T-cell (primary cell): ENCODE results near the gene MED26. TPM values are rescaled to one million over a fixed set of nuclear protein-coding genes. Genes with fewer than 3 reads are reported as not detected.

Experiments
- ATAC-seq, 4 experiments: fragments of 200-7000 bp in 3 of 4; fragments of 150-1000 bp in 1 of 4; cut with Tn5 transposase; replicated peaks in 1 of 4; 1 replicate in 3 of 4; 2 replicates in 1 of 4; pipeline ENCODE4 v1.10.0; 2021; ENCODE audit warnings: moderate library complexity in 3 of 4, mild to moderate bottlenecking in 2 of 4, moderate number of reproducible peaks in 1 of 4
- CTCF ChIA-PET, 2 donors: fragments of 300-600 bp; sonication (Branson Sonifier 250); formaldehyde crosslinking; loops; one replicate each; lab custom pipeline; 2022; ENCODE audit warnings: antibody characterized with exemption in 2 of 2; lab: Charles Lee
- POLR2A ChIA-PET, 2 donors: fragments of 300-600 bp; sonication (Branson Sonifier 250); formaldehyde crosslinking; loops; one replicate each; lab custom pipeline; 2022; ENCODE audit warnings: antibody characterized with exemption in 2 of 2; lab: Charles Lee
- DNase-seq, 35 experiments: peaks; one replicate each; pipeline versions ENCODE4 v3.0.0 to v3.0.0-alpha.2; 2013 to 2023
- H3K27ac ChIP-seq: one replicate; pipeline ENCODE4 v1.5.1; 2013; ENCODE audit warnings: low read length
- H3K27me3 ChIP-seq, 2 experiments: replicated peaks in 1 of 2; 1 replicate in 1 of 2; 2 replicates in 1 of 2; pipeline versions ENCODE4 v1.6.1 to v1.7.0; 2013; ENCODE audit warnings: low read length in 1 of 2, mixed read lengths in 1 of 2; ENCODE audit not compliant: control insufficient read depth in 2 of 2, insufficient read depth in 2 of 2; ENCODE audit errors: extremely low read depth in 1 of 2
- H3K36me3 ChIP-seq, 2 donors: 1 replicate in 1 of 2; 2 replicates in 1 of 2; pipeline versions ENCODE4 v1.6.1 to v1.7.0; 2013; ENCODE audit warnings: low read length in 1 of 2; ENCODE audit not compliant: control insufficient read depth in 2 of 2, insufficient read depth in 1 of 2; ENCODE audit errors: extremely low read depth in 1 of 2
- H3K4me1 ChIP-seq, 2 experiments: 1 replicate in 1 of 2; 2 replicates in 1 of 2; pipeline versions ENCODE4 v1.6.1 to v1.7.0; 2013; ENCODE audit warnings: low read length in 2 of 2, mixed read lengths in 1 of 2; ENCODE audit not compliant: insufficient read depth in 2 of 2, control insufficient read depth in 1 of 2; ENCODE audit errors: extremely low read depth in 1 of 2
- H3K4me3 ChIP-seq, 2 donors: 1 replicate in 1 of 2; 2 replicates in 1 of 2; pipeline versions ENCODE4 v1.5.1 to v1.7.0; 2013; ENCODE audit warnings: mild to moderate bottlenecking in 2 of 2, low read length in 1 of 2, moderate library complexity in 1 of 2; ENCODE audit not compliant: control insufficient read depth in 1 of 2; ENCODE audit errors: extremely low read depth in 1 of 2
- H3K9me3 ChIP-seq: 2 replicates; pipeline ENCODE4 v1.7.0; 2013
- H3K27ac Mint-ChIP-seq, 2 donors: one replicate each; pipeline ENCODE4 v1.8.0; 2020 to 2021; ENCODE audit warnings: mild to moderate bottlenecking in 2 of 2, mixed read lengths in 2 of 2
- H3K27me3 Mint-ChIP-seq, 2 donors: one replicate each; pipeline ENCODE4 v1.8.0; 2021 to 2022; ENCODE audit warnings: mixed read lengths in 2 of 2
- H3K36me3 Mint-ChIP-seq: one replicate; pipeline ENCODE4 v1.8.0; 2021; ENCODE audit warnings: mixed read lengths
- H3K4me1 Mint-ChIP-seq, 3 donors: one replicate each; pipeline ENCODE4 v1.8.0; 2020 to 2022; ENCODE audit warnings: mixed read lengths in 3 of 3, mild to moderate bottlenecking in 1 of 3
- H3K4me3 Mint-ChIP-seq, 3 donors: one replicate each; pipeline ENCODE4 v1.8.0; 2020 to 2022; ENCODE audit warnings: mild to moderate bottlenecking in 3 of 3, mixed read lengths in 3 of 3, moderate library complexity in 3 of 3
- H3K9me3 Mint-ChIP-seq, 3 donors: one replicate each; pipeline ENCODE4 v1.8.0; 2020 to 2022; ENCODE audit warnings: mixed read lengths in 3 of 3
- WGBS: methylation state at CpG from one replicate; pipeline ENCODE4 v1.1.5; 2013; ENCODE audit warnings: missing lambda C conversion rate; ENCODE audit not compliant: insufficient coverage; 5-methylcytosine and 5-hydroxymethylcytosine counted together
- total RNA-seq, 35 experiments: library from RNA in 6 of 35; stranded (reverse) in 6 of 35; fragments of 120-200 nt in 1 of 35; gene quantifications; one replicate each; pipeline versions ENCODE4 v1.2.1 to v1.2.4 and lab custom pipeline; 2013 to 2026

Gene MED26
- total RNA-seq, 5 donors from 2014 or later (not counting 1 experiment from before 2014, with no cell fraction given): 14.7 to 42.0 (median 21.1) TPM

GRCh38 chr19:16604615-16605014 lies 23.4 kb downstream of the MED26 start:
- H3K4me1 Mint-ChIP-seq: peaks cover 32 to 57% (median 51%) of the 10 kb centered on the region in 3 donors
- Histone ChIP-seq H3K9me3 (no peaks in the 10 kb centered on the region), H3K27me3 (no peaks in the 10 kb centered on the region), H3K36me3 (peaks cover 0 to 6% of the 10 kb centered on the region in 2 donors), H3K4me1 (peaks cover 0 to 29% of the 10 kb centered on the region in 2 experiments), H3K27ac (no peak overlapping the region), H3K4me3 (no peak overlapping the region)
- H3K9me3 Mint-ChIP-seq: no peaks in the 10 kb centered on the region
- H3K27me3 Mint-ChIP-seq: no peaks in the 10 kb centered on the region
- no CpG with 5 or more reads among the region's 6 CpGs for WGBS
- DNase-seq: no peak
- CTCF ChIA-PET: no interaction called here
- ATAC-seq: no peak
- H3K4me3 Mint-ChIP-seq: no peak overlapping the region
- H3K27ac Mint-ChIP-seq: no peak overlapping the region
- POLR2A ChIA-PET: no interaction called here
- no peaks in the 10 kb centered on the region for H3K36me3 Mint-ChIP-seq

GRCh38 chr19:16603090-16603489 lies 24.9 kb downstream of the MED26 start:
- Histone ChIP-seq H3K4me3 (no peak overlapping the region), H3K27me3 (no peaks in the 10 kb centered on the region), H3K27ac (no peak overlapping the region), H3K9me3 (no peaks in the 10 kb centered on the region), H3K36me3 (peaks cover 0 to 6% of the 10 kb centered on the region in 2 donors), H3K4me1 (peaks cover 0 to 34% of the 10 kb centered on the region in 2 experiments)
- Mint-ChIP-seq H3K36me3 (no peaks in the 10 kb centered on the region), H3K4me1 (peaks cover 28 to 55% (median 53%) of the 10 kb centered on the region in 3 donors), H3K4me3 (no peak overlapping the region), H3K9me3 (no peaks in the 10 kb centered on the region), H3K27ac (no peak overlapping the region), H3K27me3 (no peaks in the 10 kb centered on the region)
- ChIA-PET POLR2A (no interaction called here), CTCF (no interaction called here)
- DNase-seq (no peak), ATAC-seq (no peak)
- WGBS: 100% methylated on average over 2 of the region's 3 CpGs

GRCh38 chr19:16601378-16602052 lies 26.5 kb downstream of the MED26 start:
- 97% methylated on average over 16 of the region's 20 CpGs for WGBS
- DNase-seq (no peak), ATAC-seq (no peak)
- H3K27me3 Mint-ChIP-seq: no peaks in the 10 kb centered on the region
- no peaks in the 10 kb centered on the region for H3K9me3 Mint-ChIP-seq
- Histone ChIP-seq H3K4me3 (no peak overlapping the region), H3K27ac (no peak overlapping the region), H3K27me3 (no peaks in the 10 kb centered on the region), H3K36me3 (peaks cover 0 to 3% of the 10 kb centered on the region in 2 donors), H3K4me1 (peaks cover 0 to 41% of the 10 kb centered on the region in 2 experiments), H3K9me3 (no peaks in the 10 kb centered on the region)
- ChIA-PET CTCF (interaction anchor here (0.6 to 1.0 kb wide), 2 partner anchors 14 to 44 kb away, joined by 4 to 8 read pairs; no protein-coding TSS in a partner anchor), POLR2A (interaction anchor here (0.7 kb wide), 2 partner anchors 15 to 23 kb away, joined by 5 to 7 read pairs; no protein-coding TSS in a partner anchor)
- no peak overlapping the region for H3K4me3 Mint-ChIP-seq
- peaks cover 36 to 58% (median 56%) of the 10 kb centered on the region in 3 donors for H3K4me1 Mint-ChIP-seq
- H3K27ac Mint-ChIP-seq: no peak overlapping the region
- no peaks in the 10 kb centered on the region for H3K36me3 Mint-ChIP-seq

- Histone ChIP-seq H3K4me1 (peaks cover 0 to 47% of the 10 kb centered on the region in 2 experiments), H3K27me3 (no peaks in the 10 kb centered on the region), H3K4me3 (no peak overlapping the region), H3K27ac (no peak overlapping the region), H3K9me3 (no peaks in the 10 kb centered on the region), H3K36me3 (peaks cover 0 to 2% of the 10 kb centered on the region in 2 donors)
- H3K27ac Mint-ChIP-seq: no peak overlapping the region
- H3K9me3 Mint-ChIP-seq: no peaks in the 10 kb centered on the region
- no peaks in the 10 kb centered on the region for H3K36me3 Mint-ChIP-seq
- CTCF ChIA-PET: interaction anchor here in 1 of 2 donors (1.0 kb wide), 1 partner anchor 13 kb away, joined by 4 read pairs; no protein-coding TSS in a partner anchor
- POLR2A ChIA-PET: interaction anchor here (0.7 kb wide), 2 partner anchors 16 to 23 kb away, joined by 5 to 7 read pairs; no protein-coding TSS in a partner anchor
- DNase-seq (no peak), ATAC-seq (no peak)
- WGBS: 96% methylated on average over 3 of the region's 5 CpGs
- H3K4me3 Mint-ChIP-seq: no peak overlapping the region
- peaks cover 43 to 62% (median 61%) of the 10 kb centered on the region in 3 donors for H3K4me1 Mint-ChIP-seq
- H3K27me3 Mint-ChIP-seq: no peaks in the 10 kb centered on the region
Observed at GRCh38 chr19:16600824-16601223, 27.2 kb downstream of the MED26 start.

- H3K27ac Mint-ChIP-seq: no peak overlapping the region
- DNase-seq (no peak), ATAC-seq (no peak)
- H3K4me1 ChIP-seq: peaks cover 8 to 51% of the 10 kb centered on the region in 2 experiments
- H3K27me3 ChIP-seq: no peaks in the 10 kb centered on the region
- H3K36me3 ChIP-seq: no peaks in the 10 kb centered on the region
- no peak overlapping the region for H3K27ac ChIP-seq
- H3K9me3 Mint-ChIP-seq: no peaks in the 10 kb centered on the region
- H3K4me3 Mint-ChIP-seq: no peak overlapping the region
- ChIA-PET CTCF (no interaction called here), POLR2A (no interaction called here)
- no peak overlapping the region for H3K4me3 ChIP-seq
- H3K27me3 Mint-ChIP-seq: no peaks in the 10 kb centered on the region
- no peaks in the 10 kb centered on the region for H3K9me3 ChIP-seq
- H3K36me3 Mint-ChIP-seq: no peaks in the 10 kb centered on the region
- 100% methylated on average over 2 of the region's 6 CpGs for WGBS
- peaks cover 47 to 64% (median 63%) of the 10 kb centered on the region in 3 donors for H3K4me1 Mint-ChIP-seq
Observed at GRCh38 chr19:16599655-16600346, 28.2 kb downstream of the MED26 start.

GRCh38 chr19:16598848-16599247 lies 29.2 kb downstream of the MED26 start:
- Mint-ChIP-seq H3K4me1 (peaks cover 50 to 67% (median 67%) of the 10 kb centered on the region in 3 donors), H3K4me3 (no peak overlapping the region), H3K27me3 (no peaks in the 10 kb centered on the region), H3K36me3 (no peaks in the 10 kb centered on the region), H3K27ac (no peak overlapping the region), H3K9me3 (no peaks in the 10 kb centered on the region)
- WGBS: 92% methylated on average over 2 of the region's 4 CpGs
- ChIA-PET CTCF (no interaction called here), POLR2A (no interaction called here)
- no peak for ATAC-seq
- Histone ChIP-seq H3K27ac (no peak overlapping the region), H3K27me3 (no peaks in the 10 kb centered on the region), H3K9me3 (no peaks in the 10 kb centered on the region), H3K36me3 (no peaks in the 10 kb centered on the region), H3K4me1 (peaks cover 16 to 55% of the 10 kb centered on the region in 2 experiments), H3K4me3 (no peak overlapping the region)
- DNase-seq: no peak
